ENCODE results near the gene BEST4.

Gene BEST4

DNA sequence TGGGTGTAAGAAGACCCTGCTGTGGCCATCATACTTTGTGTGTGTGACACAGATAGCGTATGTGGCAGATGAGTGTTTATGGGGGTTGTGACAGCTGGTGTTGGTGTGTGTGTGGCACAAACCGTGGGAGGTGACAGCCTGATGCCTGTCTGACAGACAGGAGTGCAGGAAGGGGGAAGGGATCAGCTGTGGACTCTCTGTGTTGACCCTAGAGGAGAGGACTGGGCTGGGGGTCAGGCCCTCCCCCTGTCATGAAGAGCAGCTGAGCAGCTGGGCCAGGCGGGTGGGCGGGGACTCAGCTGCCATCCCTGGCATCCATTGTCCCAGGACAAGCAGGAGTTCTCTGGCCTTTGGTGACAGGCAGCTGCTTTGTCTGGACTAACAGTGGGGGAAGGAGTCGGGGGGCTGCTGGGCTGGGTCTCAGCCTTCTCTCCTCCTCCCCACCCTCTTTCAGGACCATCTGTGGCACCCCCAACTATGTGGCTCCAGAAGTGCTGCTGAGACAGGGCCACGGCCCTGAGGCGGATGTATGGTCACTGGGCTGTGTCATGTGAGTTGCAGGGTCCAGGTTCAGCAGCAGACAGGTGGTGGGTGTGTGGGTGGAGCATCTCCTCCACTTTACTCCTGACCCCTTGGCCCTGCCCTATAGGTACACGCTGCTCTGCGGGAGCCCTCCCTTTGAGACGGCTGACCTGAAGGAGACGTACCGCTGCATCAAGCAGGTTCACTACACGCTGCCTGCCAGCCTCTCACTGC, 14.5 kb upstream of the BEST4 start:
- Histone ChIP-seq H3K36me3 (ENCODE audit: insufficient read depth, low read length) (peaks cover 16% of the 10 kb centered on the region; the same call in 1 of the 2 replicates), H3K4me3 (ENCODE audit: low read depth, low read length, poor library complexity, severe bottlenecking) (peak overlapping the region; percentile 77)

DNA sequence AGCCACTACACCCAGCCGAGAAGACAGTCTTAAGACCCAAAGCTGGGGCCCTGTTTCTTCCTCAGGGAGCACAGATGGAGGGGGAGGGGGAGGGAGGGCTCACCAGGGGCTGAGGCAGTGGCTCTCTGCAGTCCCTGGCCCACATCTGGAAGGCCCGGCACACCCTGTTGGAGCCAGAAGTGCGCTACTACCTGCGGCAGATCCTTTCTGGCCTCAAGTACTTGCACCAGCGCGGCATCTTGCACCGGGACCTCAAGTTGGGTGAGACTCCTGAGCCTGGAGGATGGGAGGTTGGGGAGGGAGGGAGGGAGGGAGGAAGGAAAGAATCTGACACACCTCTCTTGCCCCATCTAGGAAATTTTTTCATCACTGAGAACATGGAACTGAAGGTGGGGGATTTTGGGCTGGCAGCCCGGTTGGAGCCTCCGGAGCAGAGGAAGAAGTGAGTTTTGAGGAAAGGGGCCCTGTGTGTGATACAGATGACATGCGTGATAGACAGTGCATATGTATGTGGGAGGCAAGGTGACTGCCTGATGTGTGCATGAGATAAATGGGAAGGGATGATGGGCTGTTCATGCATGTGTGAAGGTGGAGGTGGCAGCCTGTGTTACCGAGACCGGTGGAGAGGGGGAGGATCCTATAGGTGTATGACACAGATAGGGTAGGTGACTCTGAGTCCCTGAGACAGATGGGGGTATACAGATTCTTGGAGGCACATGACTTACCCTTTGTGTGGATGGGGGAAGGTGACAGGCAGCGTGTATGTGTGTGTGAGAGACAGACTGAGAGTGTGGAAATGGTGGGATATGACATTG, 13.7 kb upstream of the BEST4 start:
- peak overlapping the region; percentile 77 for H3K4me3 ChIP-seq (ENCODE audit: low read depth, low read length, poor library complexity, severe bottlenecking)
- H3F3A ChIP-seq (ENCODE audit: insufficient read depth, low read length) = no peaks in the 10 kb centered on the region
- no peaks in the 10 kb centered on the region for H3K27me3 ChIP-seq (ENCODE audit: insufficient read depth, low read length)
- no peaks in the 10 kb centered on the region for H3K79me2 ChIP-seq (ENCODE audit: insufficient read depth, low read length)
- peaks cover 16% of the 10 kb centered on the region; the same call in 1 of the 2 replicates for H3K36me3 ChIP-seq (ENCODE audit: insufficient read depth, low read length)
- no peak overlapping the region for H3K27ac ChIP-seq (ENCODE audit: low read depth, low read length, poor library complexity, severe bottlenecking)
- no peaks in the 10 kb centered on the region for H4K20me1 ChIP-seq (ENCODE audit: insufficient read depth, low read length)
- H3K9me2 ChIP-seq (ENCODE audit: low read depth, low read length) = no peaks in the 10 kb centered on the region
- no peak overlapping the region; the same call in 1 of the 2 replicates for H3K9ac ChIP-seq (ENCODE audit: low read length)
- TF ChIP-seq EZH2 (IDR thresholded peaks at IDR 0.05; ENCODE audit: borderline replicate concordance, low read length) = no peak
- TF ChIP-seq, protein P1, sequence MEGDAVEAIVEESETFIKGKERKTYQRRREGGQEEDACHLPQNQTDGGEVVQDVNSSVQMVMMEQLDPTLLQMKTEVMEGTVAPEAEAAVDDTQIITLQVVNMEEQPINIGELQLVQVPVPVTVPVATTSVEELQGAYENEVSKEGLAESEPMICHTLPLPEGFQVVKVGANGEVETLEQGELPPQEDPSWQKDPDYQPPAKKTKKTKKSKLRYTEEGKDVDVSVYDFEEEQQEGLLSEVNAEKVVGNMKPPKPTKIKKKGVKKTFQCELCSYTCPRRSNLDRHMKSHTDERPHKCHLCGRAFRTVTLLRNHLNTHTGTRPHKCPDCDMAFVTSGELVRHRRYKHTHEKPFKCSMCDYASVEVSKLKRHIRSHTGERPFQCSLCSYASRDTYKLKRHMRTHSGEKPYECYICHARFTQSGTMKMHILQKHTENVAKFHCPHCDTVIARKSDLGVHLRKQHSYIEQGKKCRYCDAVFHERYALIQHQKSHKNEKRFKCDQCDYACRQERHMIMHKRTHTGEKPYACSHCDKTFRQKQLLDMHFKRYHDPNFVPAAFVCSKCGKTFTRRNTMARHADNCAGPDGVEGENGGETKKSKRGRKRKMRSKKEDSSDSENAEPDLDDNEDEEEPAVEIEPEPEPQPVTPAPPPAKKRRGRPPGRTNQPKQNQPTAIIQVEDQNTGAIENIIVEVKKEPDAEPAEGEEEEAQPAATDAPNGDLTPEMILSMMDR (IDR thresholded peaks at IDR 0.05; ENCODE audit: low read length) = no peak
- H3K9me3 ChIP-seq (ENCODE audit: low read length) = no peaks in the 10 kb centered on the region
- peaks cover 27% of the 10 kb centered on the region for H3K4me1 ChIP-seq (ENCODE audit: insufficient read depth, low read length, severe bottlenecking)
- H3K4me2 ChIP-seq (ENCODE audit: low read length) = peak overlapping the region; percentile 96
- H2AFZ ChIP-seq (ENCODE audit: low read length) = no peak overlapping the region

More for the DNA sequence above, 14.5 kb upstream of the BEST4 start:
- Histone ChIP-seq H3K27ac (ENCODE audit: low read depth, low read length, poor library complexity, severe bottlenecking) (no peak overlapping the region), H3F3A (ENCODE audit: insufficient read depth, low read length) (no peaks in the 10 kb centered on the region), H4K20me1 (ENCODE audit: insufficient read depth, low read length) (no peaks in the 10 kb centered on the region), H3K4me1 (ENCODE audit: insufficient read depth, low read length, severe bottlenecking) (peaks cover 33% of the 10 kb centered on the region), H3K79me2 (ENCODE audit: insufficient read depth, low read length) (no peaks in the 10 kb centered on the region), H3K9me2 (ENCODE audit: low read depth, low read length) (no peaks in the 10 kb centered on the region), H3K9ac (ENCODE audit: low read length) (no peak overlapping the region; the same call in 1 of the 2 replicates), H3K4me2 (ENCODE audit: low read length) (peak overlapping the region; percentile 96), H3K9me3 (ENCODE audit: low read length) (no peaks in the 10 kb centered on the region), H2AFZ (ENCODE audit: low read length) (no peak overlapping the region), H3K27me3 (ENCODE audit: insufficient read depth, low read length) (no peaks in the 10 kb centered on the region)
- no peak for TF ChIP-seq EZH2 (IDR thresholded peaks at IDR 0.05; ENCODE audit: borderline replicate concordance, low read length)
- TF ChIP-seq, protein P1 (IDR thresholded peaks at IDR 0.05; ENCODE audit: low read length) = no peak

DNA sequence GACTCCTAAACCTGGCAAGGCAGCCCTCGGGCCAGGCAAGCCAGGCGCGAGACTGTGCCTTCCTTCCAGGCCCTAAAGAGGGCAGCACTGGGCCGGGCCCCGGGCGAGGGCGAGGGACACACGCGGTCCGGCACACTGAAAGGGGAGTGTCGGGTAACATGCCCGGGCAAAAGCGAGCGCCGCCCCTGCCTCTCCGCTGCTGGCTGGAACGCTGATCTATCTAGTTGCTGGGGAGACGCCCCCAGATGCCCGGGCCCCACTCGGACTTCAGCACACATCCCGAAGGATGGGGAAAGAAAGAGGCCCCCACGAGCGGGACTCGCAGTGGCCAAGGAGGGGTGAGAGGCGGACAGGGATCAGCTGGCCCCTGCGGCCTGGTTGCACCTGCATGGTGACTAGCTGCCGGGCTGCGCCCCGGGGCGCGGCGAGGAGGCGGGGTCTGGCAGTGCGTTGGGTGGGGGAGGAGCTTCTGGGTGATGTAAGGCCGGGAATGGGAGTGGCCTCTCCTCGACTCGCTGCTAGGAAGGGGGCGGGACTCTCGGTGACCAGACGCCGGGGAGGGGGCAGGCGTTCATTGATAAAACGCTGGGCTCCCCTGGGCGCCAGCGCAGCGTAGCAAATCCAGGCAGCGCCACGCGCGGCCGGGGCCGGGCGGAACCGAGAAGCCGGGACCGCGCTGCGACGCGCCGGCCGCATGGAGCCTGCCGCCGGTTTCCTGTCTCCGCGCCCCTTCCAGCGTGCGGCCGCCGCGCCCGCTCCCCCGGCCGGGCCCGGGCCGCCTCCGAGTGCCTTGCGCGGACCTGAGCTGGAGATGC, 12.0 kb upstream of the BEST4 start, which contains the start of gene PLK3:
TSS of gene PLK3 (plus strand) at position 608 of the 815 bp plus-strand sequence. CDS start at position 695, 87 bp downstream.
- Histone ChIP-seq H3K4me3 (ENCODE audit: low read depth, low read length, poor library complexity, severe bottlenecking) (peak within 1 kb of the TSS; percentile 77), H3F3A (ENCODE audit: insufficient read depth, low read length) (no peaks in the 10 kb centered on the region), H3K9ac (ENCODE audit: low read length) (peak within 1 kb of the TSS; percentile 76), H3K4me1 (ENCODE audit: insufficient read depth, low read length, severe bottlenecking) (peaks cover 27% of the 10 kb centered on the region), H4K20me1 (ENCODE audit: insufficient read depth, low read length) (no peaks in the 10 kb centered on the region), H3K9me2 (ENCODE audit: low read depth, low read length) (no peaks in the 10 kb centered on the region), H3K79me2 (ENCODE audit: insufficient read depth, low read length) (no peaks in the 10 kb centered on the region), H3K36me3 (ENCODE audit: insufficient read depth, low read length) (peaks cover 11% of the 10 kb centered on the region; the same call in 1 of the 2 replicates), H3K27me3 (ENCODE audit: insufficient read depth, low read length) (no peaks in the 10 kb centered on the region), H3K9me3 (ENCODE audit: low read length) (no peaks in the 10 kb centered on the region), H3K4me2 (ENCODE audit: low read length) (peak within 1 kb of the TSS; percentile 96), H2AFZ (ENCODE audit: low read length) (no peak within 1 kb of the TSS), H3K27ac (ENCODE audit: low read depth, low read length, poor library complexity, severe bottlenecking) (peak within 1 kb of the TSS; percentile 73)
- no peak for TF ChIP-seq EZH2 (IDR thresholded peaks at IDR 0.05; ENCODE audit: borderline replicate concordance, low read length)
- TF ChIP-seq, protein P1 (IDR thresholded peaks at IDR 0.05; ENCODE audit: low read length) = peak; percentile 88

Data from OCI-LY1 (cell line).